Measurements from ENCODE around the gene PDGFA. TPM values are rescaled to one million over a fixed set of nuclear protein-coding genes. Genes with fewer than 3 reads are reported as not detected.
A peak's percentile ranks its signal among the peaks of the same experiment; 100 is the strongest.

The PDGFA gene
- total and polyA plus RNA-seq, 12 donors: 14.3 to 38.5 (median 24.2) TPM

DNA sequence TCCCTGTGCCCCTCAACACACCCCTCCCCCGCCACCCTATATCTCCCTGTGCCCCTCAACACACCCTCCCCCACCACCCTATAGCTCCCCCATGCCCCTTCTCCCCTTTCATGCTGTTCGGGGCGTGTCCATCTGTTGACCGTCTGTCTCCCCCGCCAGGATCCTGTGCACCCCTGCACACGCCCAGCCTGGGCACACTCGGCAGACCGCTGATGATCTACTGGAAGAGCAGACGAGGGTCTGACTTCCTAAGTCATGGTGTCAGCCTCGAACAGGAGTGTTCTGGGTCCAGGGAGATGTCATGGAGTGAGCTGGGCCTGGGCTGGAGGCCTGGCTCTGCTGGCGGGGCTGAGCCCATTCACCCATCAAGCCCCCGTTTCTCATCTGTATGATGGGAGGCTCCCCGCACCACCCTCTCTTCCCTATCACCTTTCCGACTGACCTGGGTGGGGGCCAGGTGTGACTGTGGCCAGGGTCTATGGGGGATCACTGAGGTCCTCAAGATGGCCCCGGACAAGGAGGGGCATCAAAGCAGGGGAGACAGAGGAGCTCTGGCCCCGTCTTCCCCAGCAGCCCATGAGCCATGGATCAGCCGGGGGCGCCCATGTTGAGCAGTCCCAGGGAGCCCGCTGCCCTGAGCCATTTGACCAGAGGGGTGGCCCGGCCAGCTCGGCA, 48.3 kb downstream of the PDGFA start:
- Histone ChIP-seq H3K9me3 (peaks cover 0 to 23% (median 3%) of the 10 kb centered on the region in 11 donors), H3K4me3 (no peak overlapping the region), H3K4me1 (peaks cover 6 to 25% (median 13%) of the 10 kb centered on the region in 9 donors), H3K27ac (peak overlapping the region in 7 of 10 donors; percentile 20 to 72 (median 62)), H3K36me3 (no peaks in the 10 kb centered on the region), H3K27me3 (no peaks in the 10 kb centered on the region)
- intact Hi-C loops (cut with DNase I): no loop called here
- ATAC-seq (peak in 3 of 8 donors; percentile 3 to 46 (median 10)), DNase-seq (no peak)
- TF ChIP-seq, protein P1, sequence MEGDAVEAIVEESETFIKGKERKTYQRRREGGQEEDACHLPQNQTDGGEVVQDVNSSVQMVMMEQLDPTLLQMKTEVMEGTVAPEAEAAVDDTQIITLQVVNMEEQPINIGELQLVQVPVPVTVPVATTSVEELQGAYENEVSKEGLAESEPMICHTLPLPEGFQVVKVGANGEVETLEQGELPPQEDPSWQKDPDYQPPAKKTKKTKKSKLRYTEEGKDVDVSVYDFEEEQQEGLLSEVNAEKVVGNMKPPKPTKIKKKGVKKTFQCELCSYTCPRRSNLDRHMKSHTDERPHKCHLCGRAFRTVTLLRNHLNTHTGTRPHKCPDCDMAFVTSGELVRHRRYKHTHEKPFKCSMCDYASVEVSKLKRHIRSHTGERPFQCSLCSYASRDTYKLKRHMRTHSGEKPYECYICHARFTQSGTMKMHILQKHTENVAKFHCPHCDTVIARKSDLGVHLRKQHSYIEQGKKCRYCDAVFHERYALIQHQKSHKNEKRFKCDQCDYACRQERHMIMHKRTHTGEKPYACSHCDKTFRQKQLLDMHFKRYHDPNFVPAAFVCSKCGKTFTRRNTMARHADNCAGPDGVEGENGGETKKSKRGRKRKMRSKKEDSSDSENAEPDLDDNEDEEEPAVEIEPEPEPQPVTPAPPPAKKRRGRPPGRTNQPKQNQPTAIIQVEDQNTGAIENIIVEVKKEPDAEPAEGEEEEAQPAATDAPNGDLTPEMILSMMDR (IDR thresholded peaks at IDR 0.05): no peak
- 69 to 78% methylated on average over 20 of the region's 21 CpGs for WGBS, 2 donors

DNA sequence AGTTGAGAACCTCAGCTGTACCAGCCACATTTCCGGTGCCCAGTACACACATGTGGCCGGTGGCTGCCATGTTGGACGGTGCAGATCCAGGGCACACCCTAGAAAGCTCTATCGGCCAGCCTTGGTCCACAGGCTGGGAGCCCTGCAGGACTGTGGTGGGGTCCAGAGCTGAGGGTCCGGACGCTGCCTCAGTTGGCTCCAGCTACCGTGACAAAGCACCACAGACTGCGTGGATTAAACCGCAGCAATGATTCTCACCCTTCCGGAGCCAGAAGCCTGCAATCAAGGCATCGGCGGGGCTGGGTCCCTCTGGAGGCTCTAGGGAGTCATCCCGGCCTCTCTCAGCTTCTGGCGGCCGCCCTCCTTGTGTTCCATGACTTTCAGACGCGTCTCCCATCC, 50.1 kb downstream of the PDGFA start:
- H3K4me1 ChIP-seq: peaks cover 11 to 37% (median 18%) of the 10 kb centered on the region in 9 donors
- no peaks in the 10 kb centered on the region for H3K27me3 ChIP-seq
- H3K36me3 ChIP-seq: no peaks in the 10 kb centered on the region
- ATAC-seq (no peak), DNase-seq (no peak)
- peaks cover 0 to 21% (median 3%) of the 10 kb centered on the region in 11 donors for H3K9me3 ChIP-seq
- no peak overlapping the region for H3K4me3 ChIP-seq
- H3K27ac ChIP-seq: peak overlapping the region in 5 of 10 donors; percentile 23 to 44 (median 39)
- WGBS, 2 donors: 89 to 90% methylated on average over 17 of the region's 17 CpGs
- TF ChIP-seq, protein P1 (IDR thresholded peaks at IDR 0.05): no peak
- intact Hi-C loops (cut with DNase I): no loop called here

DNA sequence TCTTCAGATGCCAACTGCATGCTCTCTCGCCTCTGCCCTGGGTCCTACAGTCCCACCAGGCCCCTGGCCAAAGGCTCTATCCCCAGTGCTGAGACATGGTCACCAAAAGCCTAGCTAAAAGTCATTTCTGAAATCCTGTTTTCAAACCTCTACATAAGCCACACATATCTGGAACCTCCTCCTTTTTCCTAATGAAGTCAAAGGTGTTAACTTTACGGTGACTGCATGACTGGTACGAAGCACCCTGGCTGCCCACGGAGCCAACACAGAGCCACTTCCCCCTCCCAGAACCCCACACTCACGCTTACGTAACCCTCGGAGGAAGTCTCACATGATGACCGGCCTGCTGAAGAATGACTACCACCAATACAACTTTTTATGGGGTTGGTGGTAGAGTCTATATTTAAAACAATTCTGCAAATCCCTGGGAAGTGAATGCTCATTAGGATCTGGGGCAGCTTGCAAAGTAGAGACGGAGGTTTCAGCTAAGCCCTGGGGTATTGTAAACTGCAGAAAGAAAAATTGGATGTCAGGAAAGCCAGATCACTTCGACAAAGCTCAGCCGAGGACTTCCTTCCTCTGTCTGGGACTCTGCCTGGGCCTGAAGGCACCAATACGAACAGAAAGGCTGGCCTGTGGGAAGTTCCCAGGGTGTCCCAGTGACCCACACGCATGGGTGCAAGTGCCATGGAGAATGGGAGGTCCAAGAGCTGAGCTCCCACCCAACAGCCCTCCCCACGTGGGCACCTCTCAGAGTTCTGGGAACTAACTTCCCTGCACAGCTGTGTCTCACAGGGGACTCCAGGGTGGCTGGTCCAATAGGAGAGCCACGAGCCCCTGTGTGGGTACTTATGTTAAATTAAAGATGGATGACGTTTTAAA, 50.7 kb downstream of the PDGFA start:
- WGBS, 2 donors: 65 to 76% methylated on average over 16 of the region's 16 CpGs
- Histone ChIP-seq H3K27ac (peak overlapping the region in 7 of 10 donors; percentile 15 to 53 (median 39)), H3K4me1 (peaks cover 11 to 40% (median 21%) of the 10 kb centered on the region in 9 donors), H3K27me3 (no peaks in the 10 kb centered on the region), H3K36me3 (no peaks in the 10 kb centered on the region), H3K9me3 (peaks cover 0 to 15% (median 0%) of the 10 kb centered on the region in 11 donors), H3K4me3 (no peak overlapping the region)
- ATAC-seq: no peak
- intact Hi-C loops (cut with DNase I): no loop called here
- no peak for DNase-seq
- TF ChIP-seq, protein P1 (IDR thresholded peaks at IDR 0.05): no peak

DNA sequence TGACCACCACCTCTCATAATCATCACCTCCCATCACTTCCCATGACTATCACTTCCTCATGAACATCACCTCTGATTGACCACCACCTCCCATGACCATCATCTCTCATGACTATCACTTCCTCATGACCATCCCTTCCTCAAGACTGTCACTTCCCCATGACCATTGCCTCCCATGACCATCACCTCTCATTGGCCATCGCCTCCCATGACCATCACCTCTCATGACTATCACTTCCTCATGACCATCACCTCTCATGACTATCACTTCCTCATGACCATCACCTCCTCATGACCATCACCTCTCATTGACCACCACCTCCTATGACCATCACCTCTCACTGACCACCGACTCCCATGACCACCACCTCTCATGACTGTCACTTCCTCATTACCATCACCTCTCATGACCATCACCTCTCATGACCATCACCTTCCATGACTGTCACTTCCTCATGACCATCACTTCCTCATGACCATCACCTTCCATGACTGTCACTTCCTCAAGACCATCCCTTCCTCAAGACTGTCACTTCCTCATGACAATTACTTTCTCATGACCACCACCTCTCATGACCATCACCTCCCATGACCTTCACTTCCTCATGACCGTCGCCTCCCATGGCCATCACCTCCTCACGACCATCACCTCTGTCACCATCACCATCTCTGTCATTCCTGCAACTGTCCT, 51.6 kb downstream of the PDGFA start:
- Histone ChIP-seq H3K4me3 (no peak overlapping the region), H3K36me3 (no peaks in the 10 kb centered on the region), H3K27ac (peak overlapping the region in 1 of 10 donors; percentile 53), H3K9me3 (peaks cover 0 to 15% (median 0%) of the 10 kb centered on the region in 11 donors), H3K4me1 (peaks cover 11 to 40% (median 21%) of the 10 kb centered on the region in 9 donors), H3K27me3 (no peaks in the 10 kb centered on the region)
- intact Hi-C loops (cut with DNase I): no loop called here
- TF ChIP-seq, protein P1 (IDR thresholded peaks at IDR 0.05): no peak
- DNase-seq (no peak), ATAC-seq (no peak)
- 91 to 92% methylated on average over 5 of the region's 5 CpGs for WGBS, 2 donors
